Loucy (cell line): ENCODE data around the gene CTSL.

Source experiments
- H2AFZ ChIP-seq: fragments of 200-600 bp; sonication (generic); 2 replicates; pipeline ENCODE4 v1.6.0; 2016; ENCODE audit warnings: antibody characterized with exemption, mild to moderate bottlenecking, low read length, moderate library complexity
- H3F3A ChIP-seq: fragments of 200-600 bp; 2 replicates; pipeline ENCODE4 v1.6.0; 2016; ENCODE audit warnings: antibody characterized with exemption, low read depth, mild to moderate bottlenecking
- H3K27me3 ChIP-seq: fragments of 200-600 bp; sonication (generic); 2 replicates; pipeline ENCODE4 v1.6.1; 2014; ENCODE audit warnings: low read length, mild to moderate bottlenecking; ENCODE audit not compliant: insufficient read depth, poor library complexity, severe bottlenecking
- H3K36me3 ChIP-seq: fragments of 200-600 bp; sonication (generic); 2 replicates; pipeline ENCODE4 v1.6.1; 2016; ENCODE audit warnings: low read length; ENCODE audit not compliant: insufficient read depth
- H3K4me1 ChIP-seq: fragments of 200-600 bp; sonication (generic); 2 replicates; pipeline ENCODE4 v1.5.1; 2014; ENCODE audit warnings: low read length, mild to moderate bottlenecking; ENCODE audit not compliant: insufficient read depth, poor library complexity, severe bottlenecking
- H3K4me2 ChIP-seq: fragments of 200-600 bp; sonication (generic); 2 replicates; pipeline ENCODE4 v1.6.0; 2014; ENCODE audit warnings: antibody characterized with exemption, low read length, low read depth, mild to moderate bottlenecking; ENCODE audit not compliant: poor library complexity, severe bottlenecking
- H3K4me3 ChIP-seq: fragments of 200-600 bp; sonication (generic); 2 replicates; pipeline ENCODE4 v1.5.1; 2014; ENCODE audit warnings: low read length, mild to moderate bottlenecking, mixed read lengths; ENCODE audit not compliant: poor library complexity, severe bottlenecking
- H3K79me2 ChIP-seq: fragments of 200-600 bp; sonication (generic); 2 replicates; pipeline ENCODE4 v1.6.1; 2014; ENCODE audit warnings: low read length; ENCODE audit not compliant: insufficient read depth
- H3K9ac ChIP-seq: fragments of 200-600 bp; sonication (generic); 2 replicates; pipeline ENCODE4 v1.6.0; 2014; ENCODE audit warnings: mild to moderate bottlenecking, low read depth, low read length, moderate library complexity; ENCODE audit not compliant: poor library complexity, severe bottlenecking
- H3K9me2 ChIP-seq: fragments of 200-600 bp; sonication (generic); replicated peaks from 2 replicates; pipeline ENCODE4 v1.6.1; 2016; ENCODE audit warnings: low read depth, low read length, mixed read lengths
- H3K9me3 ChIP-seq: fragments of 200-600 bp; sonication (generic); 2 replicates; pipeline ENCODE4 v1.6.1; 2014; ENCODE audit warnings: mild to moderate bottlenecking, antibody characterized with exemption, low read length, low read depth; ENCODE audit not compliant: insufficient read depth
- H4K20me1 ChIP-seq: fragments of 200-600 bp; sonication (generic); 2 replicates; pipeline ENCODE4 v1.6.0; 2014; ENCODE audit warnings: antibody characterized with exemption, low read length, mild to moderate bottlenecking; ENCODE audit not compliant: insufficient read depth, poor library complexity, severe bottlenecking
- EZH2phosphoT487 ChIP-seq: fragments of 200-600 bp; IDR thresholded peaks from 2 replicates; pipeline ENCODE4 v1.6.1; 2018; ENCODE audit warnings: antibody characterized with exemption, mild to moderate bottlenecking, moderate library complexity, borderline replicate concordance
- TF ChIP-seq, protein P1 (sequence below): fragments of 200-600 bp; sonication (generic); conservative IDR thresholded peaks from 2 replicates; pipeline ENCODE4 v1.5.1; 2014; ENCODE audit warnings: mild to moderate bottlenecking, antibody characterized with exemption, low read length

CTSL gene

DNA sequence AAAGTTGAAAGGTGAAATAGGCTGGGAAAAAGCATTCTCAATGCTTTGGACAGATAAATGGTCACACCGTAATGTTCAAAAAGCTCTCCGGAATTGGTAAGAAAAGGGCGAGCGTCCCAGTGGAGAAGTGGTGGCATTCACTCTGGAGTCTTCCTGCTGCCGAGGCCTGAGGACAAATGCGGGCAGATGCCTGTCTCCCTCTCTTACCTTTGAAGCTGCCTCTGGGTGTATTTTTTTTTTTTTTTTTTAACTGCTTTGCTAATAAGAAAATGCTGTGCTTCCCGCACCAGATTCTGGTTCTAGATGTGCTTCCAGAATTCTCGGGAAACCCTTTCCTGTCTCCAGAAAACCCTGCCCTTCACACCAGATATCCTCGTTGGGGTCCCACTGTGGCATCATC lies 24.4 kb upstream of the CTSL start:
- Histone ChIP-seq H3F3A (no peaks in the 10 kb centered on the region), H3K4me1 (no peaks in the 10 kb centered on the region), H3K9ac (no peak overlapping the region), H3K9me2 (no peaks in the 10 kb centered on the region), H4K20me1 (no peaks in the 10 kb centered on the region), H3K36me3 (peaks cover 18% of the 10 kb centered on the region; the same call in 1 of the 2 replicates), H3K79me2 (no peaks in the 10 kb centered on the region), H2AFZ (no peak overlapping the region), H3K4me3 (no peak overlapping the region), H3K27me3 (no peaks in the 10 kb centered on the region), H3K4me2 (no peak overlapping the region), H3K9me3 (no peaks in the 10 kb centered on the region)
- TF ChIP-seq EZH2phosphoT487, result no peak
- TF ChIP-seq, protein P1, sequence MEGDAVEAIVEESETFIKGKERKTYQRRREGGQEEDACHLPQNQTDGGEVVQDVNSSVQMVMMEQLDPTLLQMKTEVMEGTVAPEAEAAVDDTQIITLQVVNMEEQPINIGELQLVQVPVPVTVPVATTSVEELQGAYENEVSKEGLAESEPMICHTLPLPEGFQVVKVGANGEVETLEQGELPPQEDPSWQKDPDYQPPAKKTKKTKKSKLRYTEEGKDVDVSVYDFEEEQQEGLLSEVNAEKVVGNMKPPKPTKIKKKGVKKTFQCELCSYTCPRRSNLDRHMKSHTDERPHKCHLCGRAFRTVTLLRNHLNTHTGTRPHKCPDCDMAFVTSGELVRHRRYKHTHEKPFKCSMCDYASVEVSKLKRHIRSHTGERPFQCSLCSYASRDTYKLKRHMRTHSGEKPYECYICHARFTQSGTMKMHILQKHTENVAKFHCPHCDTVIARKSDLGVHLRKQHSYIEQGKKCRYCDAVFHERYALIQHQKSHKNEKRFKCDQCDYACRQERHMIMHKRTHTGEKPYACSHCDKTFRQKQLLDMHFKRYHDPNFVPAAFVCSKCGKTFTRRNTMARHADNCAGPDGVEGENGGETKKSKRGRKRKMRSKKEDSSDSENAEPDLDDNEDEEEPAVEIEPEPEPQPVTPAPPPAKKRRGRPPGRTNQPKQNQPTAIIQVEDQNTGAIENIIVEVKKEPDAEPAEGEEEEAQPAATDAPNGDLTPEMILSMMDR, result no peak

DNA sequence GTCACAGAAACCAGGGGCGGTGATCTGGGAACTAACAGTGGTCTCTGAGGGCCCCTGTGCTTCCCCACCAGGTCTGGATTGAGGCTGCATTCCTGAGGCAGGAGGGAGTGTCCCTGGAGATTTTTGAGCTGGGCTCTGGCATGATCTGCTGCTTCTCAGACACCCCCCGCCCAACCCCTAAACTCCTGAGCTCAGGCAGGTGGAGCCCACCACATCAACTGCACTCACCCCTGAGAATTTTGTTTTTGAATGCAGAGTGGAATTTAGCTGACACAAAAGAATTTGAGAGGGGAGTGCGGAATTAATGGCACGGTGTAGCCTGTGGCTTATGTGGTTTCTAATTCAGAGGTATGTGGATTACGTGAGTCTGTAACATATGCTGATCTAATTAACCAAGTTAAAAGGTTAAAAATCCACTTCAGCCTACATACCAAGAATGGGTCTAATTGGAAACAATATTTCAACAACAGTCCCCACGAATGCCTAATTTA lies 23.9 kb upstream of the CTSL start:
- Histone ChIP-seq H4K20me1 (no peaks in the 10 kb centered on the region), H3K27me3 (no peaks in the 10 kb centered on the region), H3K9me3 (no peaks in the 10 kb centered on the region), H3K4me3 (no peak overlapping the region), H3K9me2 (no peaks in the 10 kb centered on the region), H3F3A (no peaks in the 10 kb centered on the region), H2AFZ (no peak overlapping the region), H3K9ac (no peak overlapping the region), H3K36me3 (peaks cover 15% of the 10 kb centered on the region; the same call in 1 of the 2 replicates), H3K4me1 (no peaks in the 10 kb centered on the region), H3K4me2 (no peak overlapping the region), H3K79me2 (no peaks in the 10 kb centered on the region)
- TF ChIP-seq, protein P1, result no peak
- TF ChIP-seq EZH2phosphoT487, result no peak

DNA sequence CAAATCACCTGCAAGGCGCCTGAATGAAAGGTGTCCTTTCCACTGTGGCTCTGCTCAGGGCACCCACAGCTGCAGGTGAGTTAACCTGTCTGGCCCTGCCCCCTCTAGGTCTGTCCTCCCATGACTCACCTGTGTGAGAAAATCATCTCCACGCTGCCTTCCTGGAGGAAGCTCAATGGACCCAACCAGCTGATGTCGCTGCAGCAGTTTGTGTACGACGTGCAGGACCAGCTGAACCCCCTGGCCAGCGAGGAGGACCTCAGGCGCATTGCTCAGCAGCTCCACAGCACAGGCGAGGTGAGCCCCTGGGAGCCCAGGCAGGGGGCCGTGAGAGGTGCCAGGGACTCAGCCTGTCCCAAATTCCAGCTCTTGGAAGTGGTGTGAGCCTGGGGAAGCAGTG lies 23.0 kb upstream of the CTSL start:
- no peak overlapping the region for H3K9ac ChIP-seq
- H3K4me3 ChIP-seq, result no peak overlapping the region
- no peak overlapping the region for H2AFZ ChIP-seq
- H3K27me3 ChIP-seq, result no peaks in the 10 kb centered on the region
- H3K36me3 ChIP-seq, result peaks cover 7% of the 10 kb centered on the region; the same call in 1 of the 2 replicates
- H3K4me1 ChIP-seq, result no peaks in the 10 kb centered on the region
- TF ChIP-seq EZH2phosphoT487, result no peak
- TF ChIP-seq, protein P1, result no peak
- H4K20me1 ChIP-seq, result no peaks in the 10 kb centered on the region
- H3K79me2 ChIP-seq, result no peaks in the 10 kb centered on the region
- H3F3A ChIP-seq, result no peaks in the 10 kb centered on the region
- no peaks in the 10 kb centered on the region for H3K9me3 ChIP-seq
- H3K9me2 ChIP-seq, result no peaks in the 10 kb centered on the region
- H3K4me2 ChIP-seq, result no peak overlapping the region
